ENCODE results near the gene MFF.
"Not testable (repeated sequence)": the region's sequence is repeated elsewhere in the genome, so short reads cannot be mapped to it uniquely, and the experiment has no call there.

The MFF gene

GRCh38 chr2:227377467-227378351, 52.7 kb downstream of the MFF start:
- DNase-seq (ENCODE audit: low read depth, low spot score), result no peak

GRCh38 chr2:227378371-227378782, 53.3 kb downstream of the MFF start:
- DNase-seq (ENCODE audit: low read depth, low spot score), result no peak

GRCh38 chr2:227379095-227379494, 54.0 kb downstream of the MFF start, which contains the start of gene TM4SF20:
TM4SF20 (minus strand) TSS chr2:227379306; CDS start chr2:227379268, 38 bp downstream.
- DNase-seq (ENCODE audit: low read depth, low spot score), result no peak

DNA sequence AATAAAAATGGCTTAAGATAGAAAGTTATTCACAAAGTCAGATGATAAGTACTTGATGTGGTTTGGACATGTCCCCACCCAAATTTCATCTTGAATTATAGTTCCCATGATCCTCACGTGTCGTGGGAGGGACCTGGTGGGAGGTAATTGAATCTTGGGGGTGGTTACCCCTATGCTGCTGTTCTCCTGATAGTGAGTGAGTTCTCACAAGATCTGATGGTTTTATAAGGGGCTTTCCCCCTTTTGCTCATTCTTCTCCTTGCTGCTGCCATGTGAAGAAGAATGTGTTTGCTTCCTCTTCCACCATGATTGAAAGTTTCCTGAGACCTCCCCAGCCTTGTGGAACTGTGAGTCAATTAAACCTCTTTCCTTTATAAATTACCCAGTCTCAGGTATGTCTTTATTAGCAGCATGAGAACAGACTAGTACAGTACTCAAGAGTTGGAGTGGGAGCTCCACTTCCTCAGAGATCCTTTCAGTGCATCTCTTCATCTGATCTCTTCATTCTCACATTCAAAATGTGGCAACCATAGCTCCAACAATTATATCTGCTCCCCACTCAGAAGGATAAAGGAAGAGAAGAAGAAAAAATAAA, 57.3 kb downstream of the MFF start:
- not testable (repeated sequence) for DNase-seq (ENCODE audit: low read depth, low spot score)

- DNase-seq (ENCODE audit: low read depth, low spot score), result no peak
These were observed 58.6 kb downstream of the MFF start for GRCh38 chr2:227383686-227384085.

DNA sequence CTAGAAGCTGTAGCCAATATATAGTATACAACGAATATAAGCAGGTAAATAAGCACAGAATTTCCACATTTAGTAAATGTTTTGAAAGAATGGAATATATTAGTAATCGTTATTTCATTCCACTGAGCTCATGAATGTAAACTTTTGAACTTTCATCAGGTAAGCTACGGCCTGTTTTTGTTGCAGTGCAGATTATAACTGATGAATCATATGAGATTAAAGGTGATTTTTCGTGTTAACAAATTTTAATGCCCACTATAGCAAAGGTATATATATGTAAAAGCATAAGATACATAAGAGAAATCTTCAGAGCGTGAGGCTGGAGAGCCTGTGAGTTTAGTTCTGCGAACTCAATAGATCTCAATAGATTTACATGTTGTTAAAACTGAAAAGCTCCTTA, 61.6 kb downstream of the MFF start:
- no peak for DNase-seq (ENCODE audit: low read depth, low spot score)

- not testable (repeated sequence) for DNase-seq (ENCODE audit: low read depth, low spot score)
These were observed 62.5 kb downstream of the MFF start, which contains the start of gene SCYGR1 for GRCh38 chr2:227387583-227387982. SCYGR1 (minus strand) TSS chr2:227387949; CDS start chr2:227387949, 0 bp downstream.

- DNase-seq (ENCODE audit: low read depth, low spot score), result no peak
These were observed 63.5 kb downstream of the MFF start for GRCh38 chr2:227388537-227389011.

DNA sequence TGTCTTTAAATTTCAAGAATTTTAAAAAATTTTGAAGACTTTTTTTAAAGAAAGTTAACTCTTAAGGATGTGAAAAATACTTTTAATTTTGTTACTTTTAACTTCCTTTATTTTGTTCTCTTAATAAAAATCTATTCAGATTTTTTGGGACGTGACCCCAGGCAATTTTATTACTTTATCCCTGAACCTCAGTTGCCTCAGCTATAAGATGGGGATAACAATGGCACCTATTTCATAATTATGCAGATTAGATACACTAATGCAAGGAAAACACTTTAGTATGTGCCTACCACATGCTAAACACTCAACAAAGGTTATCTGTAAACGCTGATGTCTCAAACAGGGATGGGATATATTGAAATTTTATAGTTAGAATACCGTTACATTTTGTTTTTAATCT, 64.2 kb downstream of the MFF start:
- no peak for DNase-seq (ENCODE audit: low read depth, low spot score)

- DNase-seq (ENCODE audit: low read depth, low spot score), result no peak
These were observed 64.6 kb downstream of the MFF start for GRCh38 chr2:227389661-227390060.

DNA sequence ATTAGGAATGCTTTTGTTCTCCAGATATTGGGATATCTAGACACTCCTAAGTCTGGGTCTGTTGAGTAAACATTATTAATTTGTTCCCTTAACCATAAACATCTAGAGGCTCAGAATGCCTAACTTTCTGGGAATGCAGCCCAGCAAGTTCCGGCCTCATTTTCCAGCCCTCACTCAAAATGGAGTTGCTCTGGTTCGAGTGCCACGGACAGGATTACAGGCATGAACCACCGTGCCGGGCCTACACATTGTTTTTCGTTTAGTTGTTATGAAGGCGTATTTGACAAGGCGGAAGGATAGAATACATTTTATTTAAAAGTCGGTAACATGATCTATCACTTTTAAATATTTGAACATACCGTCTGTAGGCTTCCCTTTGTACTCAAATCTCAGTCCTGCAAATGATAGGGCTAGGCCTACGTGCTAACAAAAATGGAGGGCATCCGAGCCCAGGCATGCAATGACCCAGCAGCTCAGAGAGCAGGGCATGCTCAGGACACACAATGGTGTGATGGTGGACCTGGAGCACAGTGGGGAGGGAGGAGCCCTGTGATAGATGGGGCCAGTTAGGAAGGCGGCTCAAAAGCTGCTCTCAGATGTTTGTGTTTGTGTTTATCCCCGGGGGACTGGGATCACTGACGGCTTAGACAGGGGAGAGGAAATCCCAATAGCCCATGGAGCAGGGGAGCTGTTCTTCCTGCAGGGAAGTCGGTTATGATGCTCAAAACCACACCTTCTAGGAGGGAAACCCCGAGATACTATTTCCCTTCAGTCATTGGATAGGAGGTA, 65.6 kb downstream of the MFF start:
- no peak for DNase-seq (ENCODE audit: low read depth, low spot score)

DNA sequence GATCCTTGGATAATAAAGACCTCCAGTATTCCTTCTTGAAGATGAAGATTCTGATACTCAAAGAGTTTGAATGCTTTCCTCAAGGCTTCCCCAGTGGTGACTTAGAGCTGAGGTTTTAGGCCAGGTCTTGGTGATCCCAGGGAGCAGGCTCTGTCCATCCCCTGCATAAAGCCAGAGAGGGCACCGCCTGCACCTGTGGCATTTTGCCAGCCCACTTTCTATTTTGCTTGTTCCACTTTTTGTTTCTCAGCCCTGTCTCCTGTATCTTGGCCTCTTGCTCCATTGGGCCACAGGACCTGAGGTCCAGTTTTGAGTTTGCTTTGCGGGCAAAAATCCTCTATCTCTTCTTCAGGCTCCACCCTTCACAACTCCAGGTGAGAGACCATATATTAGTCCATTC, 69.3 kb downstream of the MFF start:
- DNase-seq (ENCODE audit: low read depth, low spot score), result no peak

DNA sequence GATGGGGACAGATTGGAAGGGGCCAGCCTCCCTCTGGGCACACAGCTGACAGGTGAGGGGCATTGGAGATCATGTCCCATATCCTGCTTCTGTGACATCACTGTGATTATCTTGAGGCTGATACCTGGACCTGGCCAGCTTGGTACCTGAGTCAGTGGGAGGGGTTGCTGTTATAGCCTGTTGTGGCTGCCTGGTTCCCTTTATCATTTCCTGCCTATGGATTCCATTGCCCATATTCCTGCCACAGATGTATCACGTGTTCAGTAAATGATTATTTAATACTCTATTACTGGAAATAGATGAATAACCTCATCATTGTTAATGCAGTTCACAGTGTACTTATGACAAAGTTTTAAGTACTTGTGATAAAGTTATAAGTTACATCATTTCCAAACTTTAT, 70.5 kb downstream of the MFF start:
- DNase-seq (ENCODE audit: low read depth, low spot score), result no peak

- no peak for DNase-seq (ENCODE audit: low read depth, low spot score)
These were observed 72.5 kb downstream of the MFF start for GRCh38 chr2:227397562-227397961.

GRCh38 chr2:227398684-227399670, 73.9 kb downstream of the MFF start:
- DNase-seq (ENCODE audit: low read depth, low spot score), result no peak

GRCh38 chr2:227401550-227401949, 76.5 kb downstream of the MFF start:
- no peak for DNase-seq (ENCODE audit: low read depth, low spot score)

GRCh38 chr2:227402321-227402720, 77.3 kb downstream of the MFF start:
- no peak for DNase-seq (ENCODE audit: low read depth, low spot score)

DNA sequence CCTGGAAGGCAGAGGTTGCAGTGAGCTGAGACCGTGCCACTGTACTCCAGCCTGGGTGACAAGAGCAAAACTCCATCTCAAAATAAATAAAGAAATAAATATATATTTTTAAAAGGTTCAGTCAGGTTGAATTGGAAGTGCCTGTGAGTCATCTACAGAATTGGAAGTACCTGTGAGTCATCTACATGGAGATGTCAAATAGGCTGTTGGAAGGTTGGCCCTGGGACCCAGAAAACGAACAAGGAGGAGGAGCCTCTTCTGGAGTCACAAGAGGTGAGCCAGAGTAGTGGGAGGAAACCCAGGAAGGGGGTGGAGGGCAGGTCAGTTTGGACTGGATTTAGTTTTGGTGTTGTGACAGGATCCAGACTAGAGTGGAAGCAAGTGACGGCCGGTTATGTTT, 77.9 kb downstream of the MFF start:
- no peak for DNase-seq (ENCODE audit: low read depth, low spot score)

DNA sequence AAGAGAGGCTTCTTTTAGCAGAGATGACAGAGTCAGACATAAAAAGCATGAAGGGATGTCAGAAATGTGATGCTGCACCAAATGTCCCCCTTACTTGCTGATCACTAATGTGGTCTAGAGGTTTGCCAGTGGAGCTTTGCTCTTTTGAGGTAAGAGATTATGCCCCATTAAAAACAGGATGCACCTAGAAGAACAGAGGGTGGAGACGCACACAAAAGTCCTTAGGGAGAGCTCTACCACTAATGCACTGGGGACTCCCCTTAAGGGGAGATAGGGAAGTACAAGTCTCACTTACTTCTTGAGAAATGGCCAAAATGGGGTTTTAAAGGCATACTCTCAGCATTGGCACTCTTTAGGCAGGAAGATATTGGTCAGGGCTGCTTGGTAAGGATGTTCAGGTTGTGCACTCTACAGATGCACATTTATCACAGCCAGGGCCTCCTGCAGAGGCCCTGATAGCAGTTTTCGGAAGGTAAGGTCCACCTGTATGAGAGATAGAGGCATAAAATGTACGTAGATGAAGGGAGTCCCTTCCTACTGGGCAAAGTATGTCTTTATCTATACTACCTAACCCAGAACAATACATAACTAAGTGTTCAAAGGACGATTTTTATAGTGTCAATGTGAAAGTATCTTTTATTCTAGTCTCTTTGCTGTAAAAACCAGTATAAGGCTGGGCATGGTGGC, 79.7 kb downstream of the MFF start:
- no peak for DNase-seq (ENCODE audit: low read depth, low spot score)
